GM19328 (cell line): Measurements from ENCODE around the gene SCO2.

ENCODE experiments used
- ATAC-seq: cut with Tn5 transposase; IDR thresholded peaks from one replicate; pipeline ENCODE4 v1.9.1; 2021; ENCODE audit warnings: mild to moderate bottlenecking, moderate library complexity; ENCODE audit not compliant: unreplicated experiment

The SCO2 gene

DNA sequence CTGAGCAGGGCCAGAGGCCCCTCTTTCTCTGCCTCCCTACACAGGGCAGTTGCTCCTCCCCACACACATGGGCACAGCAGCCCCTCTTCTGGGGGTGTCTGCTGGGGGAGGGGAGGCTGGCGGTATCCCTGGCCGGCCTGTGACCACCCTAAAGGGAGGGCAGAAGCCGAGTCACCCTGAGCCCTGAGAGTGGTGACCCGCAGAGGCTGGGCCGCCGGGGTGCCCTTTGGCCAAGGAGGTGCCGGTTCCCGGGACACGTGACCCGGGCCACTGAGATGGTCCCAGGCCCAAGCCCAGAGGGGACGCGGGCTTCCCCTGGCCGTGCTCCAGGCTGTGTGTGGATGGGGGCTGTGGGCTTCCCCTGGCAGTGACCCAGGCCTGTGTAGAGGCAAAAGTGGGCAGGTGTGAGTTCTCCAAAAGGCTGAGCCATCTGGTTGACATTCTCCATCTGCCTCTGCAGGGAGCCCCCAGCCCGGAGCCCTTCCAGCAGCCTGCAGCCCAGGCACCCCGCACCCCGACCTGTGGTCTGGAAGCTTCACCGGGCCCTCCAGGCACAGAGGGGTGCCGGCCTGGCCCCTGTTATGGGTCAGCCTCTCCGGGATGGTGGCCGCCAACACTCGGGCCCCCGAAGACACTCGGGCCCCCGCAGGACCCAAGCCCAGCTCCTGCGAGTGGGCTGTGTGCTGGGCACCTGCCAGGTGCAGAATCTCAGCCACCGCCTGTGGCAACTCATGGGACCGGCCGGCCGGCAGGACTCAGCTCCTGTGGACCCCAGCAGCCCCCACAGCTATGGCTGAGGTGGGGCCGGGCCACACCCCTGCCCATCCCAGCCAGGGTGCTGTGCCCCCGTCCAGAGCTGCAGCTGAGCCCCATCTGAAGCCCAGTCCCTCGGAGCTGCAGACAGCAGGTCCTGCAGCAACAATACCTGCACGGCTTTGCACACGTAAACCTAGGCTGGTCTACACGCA is 43.0 kb downstream of the SCO2 start:
- ATAC-seq: no peak

DNA sequence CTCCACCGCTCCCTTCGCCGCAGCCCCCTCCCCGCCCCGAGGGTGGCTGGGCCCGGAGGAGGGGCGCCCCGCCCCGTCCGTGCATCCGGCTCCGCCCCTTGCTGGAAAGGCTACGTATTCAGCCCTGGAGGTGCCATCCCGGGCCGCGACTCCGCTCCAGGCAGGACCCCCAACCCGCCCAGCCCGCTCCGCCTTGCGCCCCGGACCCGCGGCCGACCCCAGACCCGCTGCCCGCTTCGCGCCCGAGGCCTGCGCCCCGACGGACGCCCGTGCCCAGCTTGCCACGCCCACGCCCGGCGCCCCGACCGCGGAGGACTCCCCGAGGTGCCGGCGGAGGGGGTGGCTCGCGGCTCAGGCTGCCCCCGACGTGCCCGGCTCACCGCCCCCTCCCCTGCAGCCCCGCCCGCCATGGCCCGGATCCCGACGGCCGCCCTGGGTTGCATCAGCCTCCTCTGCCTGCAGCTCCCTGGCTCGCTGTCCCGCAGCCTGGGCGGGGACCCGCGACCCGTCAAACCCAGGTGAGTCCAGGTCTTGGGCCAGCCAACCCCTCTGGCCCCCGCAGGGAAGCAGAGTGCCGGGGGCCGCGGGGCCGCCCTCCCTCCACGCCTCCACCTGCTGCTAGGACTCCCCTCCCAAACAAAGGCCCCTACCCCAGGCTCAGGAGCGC is 43.8 kb downstream of the SCO2 start, which contains the start of gene ADM2:
TSS of gene ADM2 (plus strand) at position 104 of the 667 bp plus-strand sequence. CDS start at position 409, 305 bp downstream.
- no peak for ATAC-seq

DNA sequence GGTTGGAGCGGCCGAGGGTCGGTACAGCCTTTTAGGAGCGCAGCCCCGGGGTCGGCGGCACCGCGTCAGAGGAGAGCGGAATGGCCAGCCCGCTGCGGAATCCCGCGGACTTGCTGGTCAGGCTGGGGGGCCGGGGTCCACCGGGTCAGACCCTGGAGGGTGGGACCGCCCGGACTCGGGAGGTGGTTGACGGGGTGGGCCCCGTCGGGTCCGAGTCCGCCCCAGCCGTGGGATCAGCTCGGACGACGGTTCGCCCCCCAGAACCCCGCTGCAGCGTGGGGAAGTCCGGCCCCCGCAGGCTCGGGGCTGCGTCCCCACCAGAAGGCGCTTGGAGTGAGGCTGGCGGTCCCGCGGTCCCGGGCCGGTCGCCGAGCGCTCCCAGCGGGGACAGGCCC is 44.4 kb downstream of the SCO2 start:
- no peak for ATAC-seq

DNA sequence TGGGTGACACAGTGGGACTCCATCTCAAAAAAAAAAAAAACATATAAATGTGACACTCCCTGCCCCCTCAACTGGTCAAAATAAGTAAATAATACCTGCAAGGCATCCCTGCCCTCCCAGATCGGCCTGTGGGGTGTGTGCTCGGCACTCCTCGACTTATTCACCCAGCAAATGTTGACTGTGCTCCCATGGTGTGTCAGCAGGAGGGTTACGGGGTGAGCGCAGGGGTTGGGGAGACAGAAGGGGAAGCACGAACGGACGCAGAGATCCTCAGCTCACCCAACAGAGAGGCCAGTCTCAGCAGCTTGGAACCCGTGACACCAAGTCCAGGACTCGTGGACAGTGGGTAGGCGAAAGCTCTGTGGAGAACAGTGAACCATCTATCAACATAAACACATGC is 45.7 kb downstream of the SCO2 start:
- ATAC-seq: no peak

DNA sequence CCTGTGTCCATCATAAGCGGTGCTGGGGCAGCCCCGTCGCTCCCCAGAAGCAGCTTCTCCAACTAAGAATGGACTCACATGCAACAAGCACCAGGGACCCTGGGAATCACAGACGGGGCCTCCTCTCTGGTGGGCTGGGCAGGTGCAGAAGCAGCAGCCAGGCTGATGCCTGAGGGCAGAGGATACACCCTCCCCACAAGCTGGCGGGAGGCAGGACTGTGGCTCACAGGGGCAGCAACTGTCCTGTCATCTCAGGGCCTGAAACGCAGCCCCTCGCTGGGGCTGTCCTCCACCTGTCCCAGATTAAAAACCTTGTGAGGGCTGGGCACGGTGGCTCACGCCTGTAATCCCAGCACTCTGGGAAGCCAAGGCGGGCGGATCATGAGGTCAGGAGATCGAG is 47.5 kb downstream of the SCO2 start:
- no peak for ATAC-seq

DNA sequence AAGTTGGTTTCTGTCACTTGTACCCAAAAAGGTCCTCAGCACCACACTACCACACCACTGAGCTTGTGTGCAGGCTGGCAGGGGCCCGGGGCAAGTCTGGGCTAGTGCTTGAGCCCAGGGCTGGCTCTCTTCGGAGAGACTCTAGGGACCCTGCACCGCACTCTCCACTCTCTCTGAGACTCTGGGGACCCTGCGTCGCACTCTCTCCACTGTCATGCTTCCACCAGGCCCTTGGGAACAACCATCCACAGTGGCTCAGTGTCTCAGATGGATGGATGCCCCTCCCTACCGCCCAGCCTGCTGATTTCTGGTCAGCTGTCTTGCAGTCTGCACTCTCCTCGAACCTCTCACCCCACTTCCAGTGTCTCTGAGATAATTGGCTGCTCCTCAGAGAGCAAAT is 48.5 kb downstream of the SCO2 start:
- ATAC-seq: no peak

DNA sequence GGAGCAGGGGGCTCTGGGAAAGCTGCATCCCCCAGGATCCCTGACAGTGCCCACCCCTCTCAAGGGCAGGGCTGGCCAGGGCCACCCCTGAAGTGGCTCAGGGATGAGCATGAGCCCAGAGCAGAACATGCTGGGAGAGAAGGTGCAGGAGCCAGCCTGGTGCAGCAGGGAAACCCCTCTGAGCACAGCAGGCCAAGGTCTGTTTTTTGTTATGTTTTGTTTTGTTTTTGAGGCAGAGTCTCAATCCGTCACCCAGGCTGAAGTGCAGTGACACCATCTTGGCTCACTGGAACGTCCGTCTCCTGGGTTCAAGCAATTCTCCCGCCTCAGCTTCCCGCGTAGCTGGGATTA is 49.8 kb downstream of the SCO2 start:
- ATAC-seq: no peak

DNA sequence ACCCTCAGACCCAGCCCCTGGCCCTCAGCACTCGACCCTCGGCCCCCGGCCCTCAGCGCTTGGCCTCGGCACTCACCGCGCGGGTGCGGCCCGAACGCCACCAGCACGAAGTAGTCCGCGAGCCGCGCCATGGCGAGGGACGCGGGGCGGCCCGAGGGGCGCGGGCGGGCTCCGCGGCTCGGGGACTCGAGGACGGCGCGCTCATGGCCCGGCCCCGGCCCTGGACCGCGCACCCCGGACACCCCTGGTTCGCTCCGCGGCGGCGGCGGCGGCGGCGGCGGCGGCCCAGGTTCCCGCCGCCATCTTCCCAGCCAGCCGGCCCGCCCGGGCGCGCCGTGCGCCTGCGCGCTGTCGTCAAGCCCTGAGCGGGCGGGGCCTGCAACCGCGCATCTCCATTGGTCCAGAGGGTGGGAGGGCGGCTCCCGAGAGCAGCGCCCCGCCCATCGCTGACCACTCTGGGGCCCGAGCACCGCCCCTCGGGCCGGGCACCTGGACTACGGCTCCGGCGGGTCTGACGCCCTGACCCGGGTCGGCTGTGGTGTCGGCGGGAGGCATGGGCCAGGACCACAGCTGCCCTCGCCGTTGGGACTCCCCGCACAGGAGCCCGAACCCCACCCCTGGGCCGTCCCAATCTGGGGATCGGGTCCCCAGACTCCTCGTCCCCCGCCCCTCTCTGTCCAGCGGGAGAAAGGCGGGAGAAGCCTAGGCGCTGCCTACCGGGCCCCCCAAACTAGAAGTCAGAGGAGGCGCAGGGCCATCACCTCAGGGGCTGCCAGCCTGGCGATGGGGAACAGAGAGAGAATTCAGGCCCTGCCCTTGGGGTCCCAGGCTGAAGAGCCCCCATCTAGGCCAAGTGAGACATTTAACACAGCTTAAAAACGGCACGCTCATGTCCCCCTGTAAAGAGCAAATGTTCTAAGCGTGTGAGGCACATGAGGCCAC is 50.4 kb downstream of the SCO2 start, which contains the start of gene SBF1:
TSS of gene SBF1 (minus strand) at position 326 of the 942 bp plus-strand sequence. CDS start at position 131, 195 bp downstream.
- ATAC-seq: peak; percentile 68

DNA sequence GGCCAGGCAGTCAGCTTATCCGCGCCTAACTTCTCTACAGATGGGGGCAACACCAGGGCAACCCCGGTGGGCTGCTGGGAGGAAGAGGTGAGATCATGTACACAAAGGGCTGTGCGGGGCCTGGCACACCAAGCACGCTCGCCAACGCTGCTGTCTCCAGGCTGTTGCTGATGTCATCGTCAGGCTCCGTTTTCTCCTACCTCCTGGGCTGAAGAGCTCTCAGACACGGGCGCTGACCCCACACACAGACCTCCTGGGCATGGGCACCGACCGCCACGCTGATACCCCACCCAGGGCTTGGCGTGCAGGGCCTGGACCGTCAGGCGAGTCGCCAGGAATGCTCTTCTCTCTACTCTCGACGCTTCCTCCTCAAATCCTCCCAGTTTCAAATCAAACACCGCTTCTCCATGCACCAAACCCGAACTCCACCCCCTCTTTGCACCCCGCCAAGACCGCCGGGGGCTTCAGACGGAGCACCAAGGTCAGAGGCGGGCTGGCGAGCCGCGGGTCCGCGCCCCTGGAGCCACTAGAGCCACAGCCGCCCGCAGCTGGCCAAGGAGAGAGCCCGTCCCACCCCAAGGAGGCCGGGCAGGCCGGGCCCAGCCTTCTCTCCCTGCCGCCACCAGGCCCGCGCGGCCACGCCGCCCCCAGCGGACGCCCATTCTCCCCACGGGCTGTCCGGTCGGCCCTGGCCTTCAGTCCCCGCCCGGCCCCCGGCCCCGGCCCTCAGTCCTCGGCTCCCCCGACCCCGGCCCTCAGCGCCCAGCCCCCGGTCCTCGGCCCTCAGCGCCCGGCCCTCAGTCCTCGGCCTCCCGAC is 51.3 kb downstream of the SCO2 start:
- no peak for ATAC-seq
